Activated CD4-positive, CD25-positive, alpha-beta regulatory T cell (primary cell): ENCODE results near the gene CDH5.
"Not testable (repeated sequence)": the region's sequence is repeated elsewhere in the genome, so short reads cannot be mapped to it uniquely, and the experiment has no call there.

Experiments
- DNase-seq, 4 experiments: peaks; one replicate each; lab custom pipeline; 2025; lab: John Stamatoyannopoulos, UW

Gene CDH5

GRCh38 chr16:66437391-66437945 lies 71.0 kb downstream of the CDH5 start:
- no peak for DNase-seq

- DNase-seq = no peak
Observed at GRCh38 chr16:66438536-66438935, 72.0 kb downstream of the CDH5 start.

GRCh38 chr16:66439051-66439730 lies 72.7 kb downstream of the CDH5 start:
- DNase-seq = no peak

GRCh38 chr16:66440271-66440802 lies 73.8 kb downstream of the CDH5 start:
- DNase-seq = no peak

DNA sequence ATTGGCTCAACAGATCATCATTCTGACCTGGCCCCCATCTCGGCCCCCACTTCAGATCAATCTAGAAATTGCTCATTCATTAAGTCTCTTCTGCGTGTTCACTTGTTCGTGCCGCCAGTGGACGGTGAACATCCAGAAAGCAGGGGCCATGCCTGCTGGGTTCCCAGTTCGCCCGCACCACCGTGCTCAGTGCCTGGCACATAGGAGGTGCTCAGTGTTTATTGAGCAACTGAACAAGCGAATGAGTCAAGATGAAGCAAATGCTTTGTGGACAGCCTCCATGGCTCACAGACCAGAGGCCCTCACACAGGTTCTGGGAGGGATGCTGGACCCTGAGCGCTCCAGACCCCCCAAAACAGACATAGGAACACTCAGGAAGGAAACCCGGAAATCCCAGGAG lies 74.5 kb downstream of the CDH5 start:
- no peak for DNase-seq

GRCh38 chr16:66441586-66442375 lies 75.3 kb downstream of the CDH5 start:
- no peak for DNase-seq

DNA sequence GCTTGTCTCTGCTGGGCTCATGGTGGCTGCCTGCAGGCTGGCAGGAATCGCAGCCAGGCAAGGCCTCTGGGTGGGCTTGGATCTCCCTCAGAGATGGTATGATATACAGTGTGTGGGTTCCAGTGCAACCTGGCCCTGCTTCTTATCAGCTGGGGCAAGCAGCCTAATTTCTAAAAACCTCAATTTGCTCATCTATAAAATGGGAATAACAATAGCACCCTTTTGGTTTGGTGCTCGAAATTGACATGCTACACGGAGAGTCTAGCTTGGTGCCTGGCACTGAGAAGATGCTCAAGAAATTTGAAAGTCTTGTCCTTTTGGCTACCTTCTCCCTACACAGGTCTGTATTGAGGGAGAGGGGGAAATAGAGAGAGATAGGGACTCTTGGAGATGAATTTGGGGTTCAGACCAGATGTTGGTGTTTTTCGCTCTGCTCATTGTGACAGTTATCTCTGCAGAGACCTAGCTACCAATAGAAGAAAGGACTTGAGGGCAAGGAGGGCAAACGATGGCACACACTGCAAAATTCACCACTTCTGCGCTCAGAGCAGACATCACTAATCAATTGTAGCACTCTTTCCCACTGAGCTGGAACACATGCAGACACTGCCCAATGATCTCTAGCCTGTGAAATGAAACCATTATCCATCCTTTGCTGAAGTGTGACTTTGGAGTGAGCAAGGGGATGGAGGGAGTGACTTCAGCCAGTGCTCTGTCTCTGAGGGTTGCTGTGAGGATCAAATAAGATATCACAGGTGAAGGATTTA lies 76.2 kb downstream of the CDH5 start:
- DNase-seq = no peak

GRCh38 chr16:66443269-66443652 lies 76.8 kb downstream of the CDH5 start:
- DNase-seq = no peak

DNA sequence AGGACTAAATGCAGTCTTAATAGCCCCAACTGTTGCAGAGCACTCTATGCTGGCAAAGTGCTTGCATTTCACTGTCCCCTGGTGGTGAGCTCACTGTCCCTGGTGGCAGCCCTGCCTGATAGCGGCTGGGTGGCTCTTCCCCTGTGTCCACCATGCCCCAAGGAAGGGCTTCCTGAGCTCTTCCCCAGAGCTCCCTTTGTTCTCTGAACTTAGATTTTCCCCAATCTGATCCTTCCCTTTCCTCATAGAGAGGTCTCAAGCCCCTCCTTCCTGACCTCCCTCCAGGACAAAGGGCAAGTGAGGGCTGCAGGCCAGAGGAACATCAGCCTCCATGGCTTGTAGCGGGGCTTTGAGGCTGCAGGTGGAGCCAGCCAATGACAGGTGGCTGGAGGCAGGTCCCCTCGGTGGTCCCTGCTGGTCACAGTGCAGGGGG lies 77.6 kb downstream of the CDH5 start:
- DNase-seq = no peak

GRCh38 chr16:66446737-66447136 lies 80.2 kb downstream of the CDH5 start:
- DNase-seq = no peak

DNA sequence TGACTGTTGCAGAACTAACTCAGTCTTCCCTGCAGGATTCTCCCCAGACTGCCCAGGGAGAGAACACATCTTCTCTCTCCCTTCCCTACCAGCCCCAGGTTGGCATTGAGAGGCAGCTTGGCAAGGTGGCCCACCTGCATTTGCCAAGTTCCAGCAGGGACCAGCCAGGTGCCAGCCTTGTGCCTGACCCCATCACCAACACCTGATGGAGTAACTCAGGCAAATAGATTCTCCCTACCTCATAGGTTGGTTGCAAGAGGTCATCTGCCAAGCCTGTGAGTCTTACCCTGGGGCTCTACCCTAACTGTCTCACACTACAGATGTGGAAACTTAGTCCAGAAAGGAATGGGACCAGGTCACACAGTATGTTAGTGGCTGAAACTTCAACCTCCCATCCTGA lies 81.0 kb downstream of the CDH5 start:
- no peak for DNase-seq

DNA sequence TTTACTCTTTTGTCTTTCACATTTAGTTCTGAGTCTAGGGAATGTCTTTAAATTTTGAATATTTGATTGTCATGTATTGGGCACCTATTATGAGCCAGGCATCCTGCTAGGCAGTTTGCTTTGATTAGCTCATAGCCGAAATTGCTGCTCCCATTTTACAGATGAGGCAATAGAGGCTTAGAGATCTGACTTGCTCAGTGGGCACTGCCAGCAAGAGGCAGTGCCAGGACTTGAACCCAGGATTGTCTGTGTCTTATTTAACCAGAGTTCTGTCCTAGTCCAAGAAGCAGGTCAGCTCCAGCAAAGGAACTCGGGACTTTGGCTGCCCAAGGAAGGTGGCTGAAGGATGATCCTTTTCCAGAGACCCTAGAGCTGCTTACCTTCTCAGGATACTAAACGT lies 85.1 kb downstream of the CDH5 start:
- no peak for DNase-seq

DNA sequence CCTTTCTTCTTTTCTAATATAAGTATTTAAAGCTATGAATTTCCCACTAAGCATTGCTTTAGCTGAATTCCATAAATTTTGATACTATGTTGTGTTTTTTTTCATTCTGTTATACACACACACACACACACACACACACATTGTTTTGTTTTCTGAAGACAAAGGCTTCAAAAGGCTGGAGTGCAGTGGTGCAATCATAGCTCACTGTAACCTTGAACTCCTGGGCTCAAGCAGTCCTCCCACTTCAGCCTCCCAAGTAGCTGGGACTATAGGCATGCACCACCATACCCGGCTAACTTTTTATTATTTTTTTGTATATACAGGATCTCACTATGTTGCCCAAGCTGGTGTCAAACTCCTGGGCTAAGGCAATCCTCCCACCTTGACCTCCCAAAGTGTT lies 86.7 kb downstream of the CDH5 start:
- DNase-seq = not testable (repeated sequence)
